Left lung (tissue), 10 donors: Measurements from ENCODE around the gene RNF183. TPM values are rescaled to one million over a fixed set of nuclear protein-coding genes. Genes with fewer than 3 reads are reported as not detected.

Experiments used
- ATAC-seq: fragments of 200-7000 bp; cut with Tn5 transposase; one replicate; pipeline ENCODE4 v1.9.1; 2020; ENCODE audit warnings: moderate library complexity
- DNase-seq, 4 donors: peaks; one replicate each; pipeline ENCODE4 v3.0.0-alpha.2; 2013 to 2020
- H3K27ac ChIP-seq, 2 donors: fragments of 200-600 bp; sonication (generic) in 1 of 2; one replicate each; pipeline versions ENCODE4 v1.5.0 to v1.8.0; 2020 to 2021
- H3K27me3 ChIP-seq, 2 donors: fragments of 200-600 bp; sonication (generic) in 1 of 2; one replicate each; pipeline versions ENCODE4 v1.5.0 to v1.8.0; 2020 to 2021
- H3K36me3 ChIP-seq, 2 donors: fragments of 200-600 bp; sonication (generic) in 1 of 2; one replicate each; pipeline versions ENCODE4 v1.5.0 to v1.8.0; 2020 to 2021
- H3K4me1 ChIP-seq, 2 donors: fragments of 200-600 bp; one replicate each; pipeline ENCODE4 v1.8.0; 2021
- H3K4me3 ChIP-seq, 2 donors: fragments of 200-600 bp; sonication (generic) in 1 of 2; one replicate each; pipeline versions ENCODE4 v1.5.0 to v1.8.0; 2020 to 2021; ENCODE audit warnings: mild to moderate bottlenecking in 1 of 2
- H3K9me3 ChIP-seq, 2 donors: fragments of 200-600 bp; sonication (generic) in 1 of 2; one replicate each; pipeline versions ENCODE4 v1.5.0 to v1.8.0; 2020 to 2021
- intact Hi-C, 2 donors: fragments of 100-400 bp; cut with DNase I; formaldehyde crosslinking; loops; one replicate each; pipeline versions ENCODE4 v1.11.2 to v1.14.2; 2022
- polyA plus RNA-seq, 6 donors: library from polyadenylated mRNA; unstranded; fragments of 120-200 nt; gene quantifications; one replicate each; pipeline ENCODE4 v1.2.1, GENCODE V29; 2013; ENCODE audit not compliant: insufficient read length in 6 of 6
- total RNA-seq, 2 donors: library from RNA; stranded (reverse); fragmentation: NEBNext Ultra II Directional; extraction: Animal tissue kit (Norgen Biotek cat#: 25700); gene quantifications; one replicate each; pipeline ENCODE4 v1.2.1, GENCODE V29; 2021
- TF ChIP-seq, protein P1 (sequence below), 2 donors: fragments of 200-600 bp; sonication (generic) in 1 of 2; IDR thresholded peaks; one replicate each; pipeline versions ENCODE4 v1.5.0 to v1.8.0; 2021; ENCODE audit warnings: antibody characterized with exemption in 2 of 2
- donor health status: DM: no; HTN: yes; CAD: no.
- donor health status: DM: no; HTN: no; CAD: no.

Gene RNF183
- total and polyA plus RNA-seq, 8 donors: 0.30 to 0.73 (median 0.49) TPM; not detected in 2

DNA sequence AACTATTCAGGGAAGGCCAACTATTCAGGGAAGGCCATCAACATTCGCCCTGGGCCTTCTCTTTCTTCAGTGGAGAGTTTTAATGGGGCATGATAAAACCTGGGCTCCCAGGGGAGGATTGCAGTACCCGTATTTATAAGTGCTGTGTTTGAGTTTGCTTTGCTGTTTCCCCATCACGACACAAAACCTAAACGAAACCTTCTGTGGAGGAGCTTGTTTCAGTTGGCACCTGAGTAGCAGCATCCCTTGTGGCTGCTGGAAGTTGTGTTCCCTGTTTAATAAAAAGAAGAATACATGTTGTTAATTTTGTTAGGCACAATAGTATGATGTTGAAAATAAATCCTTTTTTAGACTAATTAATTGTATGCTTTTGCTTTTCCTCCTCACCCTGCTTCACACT, 28.6 kb upstream of the RNF183 start:
- no peaks in the 10 kb centered on the region for H3K4me1 ChIP-seq
- no peaks in the 10 kb centered on the region for H3K27me3 ChIP-seq
- H3K27ac ChIP-seq: no peak overlapping the region
- intact Hi-C loops: no loop called here
- H3K9me3 ChIP-seq: no peaks in the 10 kb centered on the region
- no peak overlapping the region for H3K4me3 ChIP-seq
- no peak for ATAC-seq
- TF ChIP-seq, protein P1, sequence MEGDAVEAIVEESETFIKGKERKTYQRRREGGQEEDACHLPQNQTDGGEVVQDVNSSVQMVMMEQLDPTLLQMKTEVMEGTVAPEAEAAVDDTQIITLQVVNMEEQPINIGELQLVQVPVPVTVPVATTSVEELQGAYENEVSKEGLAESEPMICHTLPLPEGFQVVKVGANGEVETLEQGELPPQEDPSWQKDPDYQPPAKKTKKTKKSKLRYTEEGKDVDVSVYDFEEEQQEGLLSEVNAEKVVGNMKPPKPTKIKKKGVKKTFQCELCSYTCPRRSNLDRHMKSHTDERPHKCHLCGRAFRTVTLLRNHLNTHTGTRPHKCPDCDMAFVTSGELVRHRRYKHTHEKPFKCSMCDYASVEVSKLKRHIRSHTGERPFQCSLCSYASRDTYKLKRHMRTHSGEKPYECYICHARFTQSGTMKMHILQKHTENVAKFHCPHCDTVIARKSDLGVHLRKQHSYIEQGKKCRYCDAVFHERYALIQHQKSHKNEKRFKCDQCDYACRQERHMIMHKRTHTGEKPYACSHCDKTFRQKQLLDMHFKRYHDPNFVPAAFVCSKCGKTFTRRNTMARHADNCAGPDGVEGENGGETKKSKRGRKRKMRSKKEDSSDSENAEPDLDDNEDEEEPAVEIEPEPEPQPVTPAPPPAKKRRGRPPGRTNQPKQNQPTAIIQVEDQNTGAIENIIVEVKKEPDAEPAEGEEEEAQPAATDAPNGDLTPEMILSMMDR (IDR thresholded peaks at IDR 0.05): no peak
- DNase-seq: no peak
- H3K36me3 ChIP-seq: no peaks in the 10 kb centered on the region

- intact Hi-C loops: no loop called here
- ATAC-seq: no peak
- TF ChIP-seq, protein P1 (IDR thresholded peaks at IDR 0.05): no peak
Observed at GRCh38 chr9:113328045-113328782, 25.0 kb upstream of the RNF183 start.

DNA sequence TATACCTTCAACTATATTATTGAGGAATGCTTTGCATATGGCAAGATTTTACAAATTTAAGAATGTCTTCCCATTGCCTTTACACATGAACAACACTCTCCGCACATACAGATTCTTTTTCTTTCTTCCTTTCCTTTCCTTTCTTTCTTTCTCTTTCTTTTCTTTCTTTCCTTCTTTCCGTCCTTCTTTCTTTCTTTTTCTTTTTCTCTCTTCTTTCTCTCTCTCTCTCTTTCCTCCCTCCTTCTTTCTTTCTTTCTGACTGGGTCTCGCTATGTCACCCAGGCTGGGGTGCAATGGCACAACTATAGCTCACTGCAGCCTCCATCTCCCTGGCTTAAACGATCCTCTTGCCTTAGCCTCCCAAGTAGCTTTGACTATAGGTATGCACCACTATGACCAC, 23.1 kb upstream of the RNF183 start:
- Histone ChIP-seq H3K27me3 (no peaks in the 10 kb centered on the region), H3K27ac (no peak overlapping the region), H3K36me3 (no peaks in the 10 kb centered on the region), H3K4me1 (no peaks in the 10 kb centered on the region), H3K4me3 (no peak overlapping the region), H3K9me3 (no peaks in the 10 kb centered on the region)
- intact Hi-C loops: no loop called here
- no peak for ATAC-seq
- no peak for DNase-seq
- TF ChIP-seq, protein P1 (IDR thresholded peaks at IDR 0.05): no peak

More at GRCh38 chr9:113328045-113328782, 25.0 kb upstream of the RNF183 start:
- Histone ChIP-seq H3K4me1 (no peaks in the 10 kb centered on the region), H3K27me3 (no peaks in the 10 kb centered on the region), H3K4me3 (no peak overlapping the region), H3K9me3 (no peaks in the 10 kb centered on the region), H3K27ac (no peak overlapping the region), H3K36me3 (no peaks in the 10 kb centered on the region)
- DNase-seq: no peak

- H3K4me3 ChIP-seq: no peak overlapping the region
- H3K27ac ChIP-seq: no peak overlapping the region
- ATAC-seq (no peak), DNase-seq (no peak)
- H3K4me1 ChIP-seq: no peaks in the 10 kb centered on the region
- intact Hi-C loops: no loop called here
- H3K27me3 ChIP-seq: no peaks in the 10 kb centered on the region
- peaks cover 0 to 3% of the 10 kb centered on the region in 2 donors for H3K36me3 ChIP-seq
- TF ChIP-seq, protein P1 (IDR thresholded peaks at IDR 0.05): no peak
- no peaks in the 10 kb centered on the region for H3K9me3 ChIP-seq
Observed at GRCh38 chr9:113322671-113323070, 19.5 kb upstream of the RNF183 start.

- no peaks in the 10 kb centered on the region for H3K4me1 ChIP-seq
- peaks cover 0 to 3% of the 10 kb centered on the region in 2 donors for H3K36me3 ChIP-seq
- ATAC-seq: no peak
- no peaks in the 10 kb centered on the region for H3K27me3 ChIP-seq
- no peak overlapping the region for H3K27ac ChIP-seq
- intact Hi-C loops: no loop called here
- no peak for DNase-seq
- no peak overlapping the region for H3K4me3 ChIP-seq
- TF ChIP-seq, protein P1 (IDR thresholded peaks at IDR 0.05): no peak
- no peaks in the 10 kb centered on the region for H3K9me3 ChIP-seq
Observed at GRCh38 chr9:113320051-113320450, 16.9 kb upstream of the RNF183 start.
